Measurements from ENCODE around the gene GOLGA1.

Gene GOLGA1

GRCh38 chr9:124869986-124870560 lies 70.8 kb downstream of the GOLGA1 start:
- Histone ChIP-seq H3K36me3 (peaks cover 4 to 18% (median 4%) of the 10 kb centered on the region in 3 donors), H3K4me3 (peak overlapping the region; percentile 80 to 82), H3K4me1 (peaks cover 0 to 61% (median 45%) of the 10 kb centered on the region in 4 donors), H3K9me3 (no peaks in the 10 kb centered on the region), H3K27ac (peak overlapping the region; percentile 87 to 90), H3K27me3 (no peaks in the 10 kb centered on the region)
- intact Hi-C loops (cut with DNase I; ENCODE audit: low total_unique reads): loop anchor here (10.0 kb wide), 1 partner anchor 275 kb away; the partner anchor contains the start of gene SCAI
- DNase-seq: no peak
- no peak for TF ChIP-seq CTCF (IDR thresholded peaks at IDR 0.05)

GRCh38 chr9:124869466-124869985 lies 71.4 kb downstream of the GOLGA1 start:
- Histone ChIP-seq H3K36me3 (peaks cover 0 to 13% (median 0%) of the 10 kb centered on the region in 3 donors), H3K27ac (peak overlapping the region; percentile 87 to 90), H3K9me3 (no peaks in the 10 kb centered on the region), H3K4me1 (peaks cover 0 to 61% (median 45%) of the 10 kb centered on the region in 4 donors), H3K4me3 (peak overlapping the region; percentile 80 to 82), H3K27me3 (no peaks in the 10 kb centered on the region)
- intact Hi-C loops (cut with DNase I; ENCODE audit: low total_unique reads): loop anchor here (10.0 kb wide), 1 partner anchor 275 kb away; the partner anchor contains the start of gene SCAI
- no peak for TF ChIP-seq CTCF (IDR thresholded peaks at IDR 0.05)
- DNase-seq: peak in 1 of 2 donors; percentile 69

- H3K36me3 ChIP-seq: peaks cover 0 to 6% (median 0%) of the 10 kb centered on the region in 3 donors
- H3K27me3 ChIP-seq: no peaks in the 10 kb centered on the region
- peak; percentile 77 to 91 for DNase-seq
- H3K9me3 ChIP-seq: no peaks in the 10 kb centered on the region
- intact Hi-C loops (cut with DNase I; ENCODE audit: low total_unique reads): loop anchor here (10.0 kb wide), 1 partner anchor 276 kb away; the partner anchor contains the start of gene SCAI
- peak overlapping the region; percentile 87 to 90 for H3K27ac ChIP-seq
- peaks cover 0 to 56% (median 45%) of the 10 kb centered on the region in 4 donors for H3K4me1 ChIP-seq
- no peak for TF ChIP-seq CTCF (IDR thresholded peaks at IDR 0.05)
- H3K4me3 ChIP-seq: peak overlapping the region; percentile 80 to 82
Measured at GRCh38 chr9:124868511-124869465, 72.1 kb downstream of the GOLGA1 start.

GRCh38 chr9:124863371-124863871 lies 77.5 kb downstream of the GOLGA1 start:
- no peak overlapping the region for H3K27ac ChIP-seq
- no peaks in the 10 kb centered on the region for H3K27me3 ChIP-seq
- H3K4me1 ChIP-seq: peaks cover 0 to 38% (median 33%) of the 10 kb centered on the region in 4 donors
- H3K4me3 ChIP-seq: no peak overlapping the region
- H3K9me3 ChIP-seq: no peaks in the 10 kb centered on the region
- DNase-seq: no peak
- peaks cover 19 to 27% (median 23%) of the 10 kb centered on the region in 3 donors for H3K36me3 ChIP-seq
- intact Hi-C loops (cut with DNase I; ENCODE audit: low total_unique reads): loop anchor here (10.0 kb wide), 1 partner anchor 281 kb away; the partner anchor contains the start of gene SCAI
- no peak for TF ChIP-seq CTCF (IDR thresholded peaks at IDR 0.05)

Data from tibial artery (tissue), 4 donors.